ENCODE data around the gene RAB11FIP3.

DNA sequence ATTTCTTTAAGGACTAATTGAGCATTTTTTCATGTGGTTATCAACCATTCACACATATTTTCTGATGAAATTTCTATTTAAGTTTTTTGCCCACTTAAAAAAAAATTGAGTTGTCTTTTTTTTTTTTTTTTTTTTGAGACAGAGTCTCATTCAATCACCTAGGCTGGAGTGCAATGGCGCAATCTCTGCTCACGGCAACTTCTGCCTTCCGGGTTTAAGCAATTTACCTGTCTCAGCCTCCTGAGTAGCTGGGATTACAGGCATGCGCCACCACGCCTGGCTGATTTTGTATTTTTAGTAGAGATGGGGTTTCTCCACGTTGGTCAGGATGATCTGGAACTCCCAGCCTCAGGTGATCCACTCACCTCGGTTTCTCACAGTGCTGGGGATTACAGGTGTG, 34.3 kb downstream of the RAB11FIP3 start:
- TF ChIP-seq EP300 (IDR thresholded peaks at IDR 0.05): no peak
- TF ChIP-seq, protein P1, sequence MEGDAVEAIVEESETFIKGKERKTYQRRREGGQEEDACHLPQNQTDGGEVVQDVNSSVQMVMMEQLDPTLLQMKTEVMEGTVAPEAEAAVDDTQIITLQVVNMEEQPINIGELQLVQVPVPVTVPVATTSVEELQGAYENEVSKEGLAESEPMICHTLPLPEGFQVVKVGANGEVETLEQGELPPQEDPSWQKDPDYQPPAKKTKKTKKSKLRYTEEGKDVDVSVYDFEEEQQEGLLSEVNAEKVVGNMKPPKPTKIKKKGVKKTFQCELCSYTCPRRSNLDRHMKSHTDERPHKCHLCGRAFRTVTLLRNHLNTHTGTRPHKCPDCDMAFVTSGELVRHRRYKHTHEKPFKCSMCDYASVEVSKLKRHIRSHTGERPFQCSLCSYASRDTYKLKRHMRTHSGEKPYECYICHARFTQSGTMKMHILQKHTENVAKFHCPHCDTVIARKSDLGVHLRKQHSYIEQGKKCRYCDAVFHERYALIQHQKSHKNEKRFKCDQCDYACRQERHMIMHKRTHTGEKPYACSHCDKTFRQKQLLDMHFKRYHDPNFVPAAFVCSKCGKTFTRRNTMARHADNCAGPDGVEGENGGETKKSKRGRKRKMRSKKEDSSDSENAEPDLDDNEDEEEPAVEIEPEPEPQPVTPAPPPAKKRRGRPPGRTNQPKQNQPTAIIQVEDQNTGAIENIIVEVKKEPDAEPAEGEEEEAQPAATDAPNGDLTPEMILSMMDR (IDR thresholded peaks at IDR 0.05): no peak

Data from ovary (tissue), 3 donors.